Measurements from ENCODE around the gene TRAM2.

The TRAM2 gene

DNA sequence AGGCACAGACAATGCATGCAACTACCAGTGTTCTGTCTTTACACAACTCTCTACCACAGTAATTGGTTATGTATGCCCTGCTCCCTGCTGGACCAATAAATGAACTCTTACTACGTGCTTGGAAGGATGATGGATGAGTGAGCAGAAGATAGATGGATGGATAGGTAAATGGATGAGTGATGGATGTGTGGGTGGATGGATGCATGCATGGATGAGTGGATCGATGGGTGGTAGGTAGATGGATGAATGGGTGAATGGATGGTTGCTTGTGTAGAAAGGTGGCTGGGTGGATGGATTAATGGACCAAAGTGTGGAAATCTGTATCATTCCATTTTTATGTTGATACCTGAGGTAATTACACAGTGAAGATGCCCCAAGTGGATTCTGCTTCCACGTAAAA lies 10.1 kb upstream of the TRAM2 start:
- no peak overlapping the region for H3K23ac ChIP-seq (ENCODE audit: low read length)
- no peak overlapping the region for H3K18ac ChIP-seq (ENCODE audit: low read length)
- H3K79me1 ChIP-seq (ENCODE audit: low read length), result no peaks in the 10 kb centered on the region
- H3K36me3 ChIP-seq (ENCODE audit: control insufficient read depth in 1 of 2, insufficient read depth in 2 of 2, low read length in 2 of 2), result no peaks in the 10 kb centered on the region
- no peak overlapping the region for H3K27ac ChIP-seq (ENCODE audit: low read depth, low read length)
- H3K4me1 ChIP-seq (ENCODE audit: control insufficient read depth in 1 of 2, insufficient read depth in 2 of 2, low read length in 2 of 2), result peaks cover 5 to 6% of the 10 kb centered on the region in 2 experiments
- H3K9me3 ChIP-seq (ENCODE audit: insufficient read depth, low read depth, low read length), result no peaks in the 10 kb centered on the region
- no peaks in the 10 kb centered on the region for H3K79me2 ChIP-seq (ENCODE audit: control insufficient read depth, insufficient read depth, low read length, poor library complexity)
- H3K14ac ChIP-seq (ENCODE audit: low read length), result no peak overlapping the region
- no peak overlapping the region for H4K91ac ChIP-seq (ENCODE audit: low read depth, low read length)
- no peak overlapping the region for H4K12ac ChIP-seq (ENCODE audit: low read depth, low read length)
- H2BK120ac ChIP-seq (ENCODE audit: insufficient read depth, low read length, poor library complexity), result no peak overlapping the region
- no peak overlapping the region for H2AK5ac ChIP-seq (ENCODE audit: low read length)
- DNase-seq, result no peak
- H2BK5ac ChIP-seq (ENCODE audit: low read depth, low read length, poor library complexity), result no peak overlapping the region
- H3K9ac ChIP-seq (ENCODE audit: low read length), result no peak overlapping the region
- 100% methylated on average over 1 of the region's 3 CpGs for WGBS (ENCODE audit: extremely low coverage, insufficient coverage, insufficient read length)
- no peak overlapping the region for H2BK12ac ChIP-seq (ENCODE audit: low read length)
- no peak overlapping the region for H3K4ac ChIP-seq (ENCODE audit: low read depth, low read length)
- no peak overlapping the region for H3K4me2 ChIP-seq (ENCODE audit: low read length)
- no peak overlapping the region for H4K8ac ChIP-seq (ENCODE audit: low read depth, low read length)
- no peak overlapping the region for H3K4me3 ChIP-seq (ENCODE audit: low read depth, low read length)
- H3K27me3 ChIP-seq (ENCODE audit: insufficient read depth, low read length), result no peaks in the 10 kb centered on the region
- H2AFZ ChIP-seq (ENCODE audit: insufficient read depth, low read length, poor library complexity), result no peak overlapping the region

GRCh38 chr6:52584203-52584602 lies 7.3 kb upstream of the TRAM2 start:
- Histone ChIP-seq H3K14ac (ENCODE audit: low read length) (no peak overlapping the region), H4K12ac (ENCODE audit: low read depth, low read length) (no peak overlapping the region), H3K23ac (ENCODE audit: low read length) (no peak overlapping the region), H3K79me1 (ENCODE audit: low read length) (no peaks in the 10 kb centered on the region), H3K79me2 (ENCODE audit: control insufficient read depth, insufficient read depth, low read length, poor library complexity) (no peaks in the 10 kb centered on the region), H2BK12ac (ENCODE audit: low read length) (no peak overlapping the region), H3K27me3 (ENCODE audit: insufficient read depth, low read length) (no peaks in the 10 kb centered on the region), H3K36me3 (ENCODE audit: control insufficient read depth in 1 of 2, insufficient read depth in 2 of 2, low read length in 2 of 2) (no peaks in the 10 kb centered on the region), H3K4ac (ENCODE audit: low read depth, low read length) (no peak overlapping the region), H3K4me2 (ENCODE audit: low read length) (no peak overlapping the region), H3K9me3 (ENCODE audit: insufficient read depth, low read depth, low read length) (peaks cover 2% of the 10 kb centered on the region), H3K9ac (ENCODE audit: low read length) (no peak overlapping the region), H2BK5ac (ENCODE audit: low read depth, low read length, poor library complexity) (no peak overlapping the region), H3K4me1 (ENCODE audit: control insufficient read depth in 1 of 2, insufficient read depth in 2 of 2, low read length in 2 of 2) (peaks cover 5 to 6% of the 10 kb centered on the region in 2 experiments), H3K4me3 (ENCODE audit: low read depth, low read length) (no peak overlapping the region), H2AK5ac (ENCODE audit: low read length) (no peak overlapping the region), H2BK120ac (ENCODE audit: insufficient read depth, low read length, poor library complexity) (no peak overlapping the region), H3K27ac (ENCODE audit: low read depth, low read length) (no peak overlapping the region), H2AFZ (ENCODE audit: insufficient read depth, low read length, poor library complexity) (no peak overlapping the region), H4K8ac (ENCODE audit: low read depth, low read length) (no peak overlapping the region), H3K18ac (ENCODE audit: low read length) (no peak overlapping the region), H4K91ac (ENCODE audit: low read depth, low read length) (no peak overlapping the region)
- peak in 1 of 2 donors; percentile 50 for DNase-seq
- WGBS (ENCODE audit: extremely low coverage, insufficient coverage, insufficient read length), result no CpG with 5 or more reads among the region's 3 CpGs

- Histone ChIP-seq H3K4me2 (ENCODE audit: low read length) (no peak overlapping the region), H4K8ac (ENCODE audit: low read depth, low read length) (no peak overlapping the region), H4K12ac (ENCODE audit: low read depth, low read length) (no peak overlapping the region), H3K79me2 (ENCODE audit: control insufficient read depth, insufficient read depth, low read length, poor library complexity) (no peaks in the 10 kb centered on the region), H3K79me1 (ENCODE audit: low read length) (no peaks in the 10 kb centered on the region), H3K4ac (ENCODE audit: low read depth, low read length) (no peak overlapping the region), H2BK120ac (ENCODE audit: insufficient read depth, low read length, poor library complexity) (no peak overlapping the region), H3K4me1 (ENCODE audit: control insufficient read depth in 1 of 2, insufficient read depth in 2 of 2, low read length in 2 of 2) (no peaks in the 10 kb centered on the region), H3K9me3 (ENCODE audit: insufficient read depth, low read depth, low read length) (peaks cover 2% of the 10 kb centered on the region), H2AK5ac (ENCODE audit: low read length) (no peak overlapping the region), H3K18ac (ENCODE audit: low read length) (no peak overlapping the region), H4K91ac (ENCODE audit: low read depth, low read length) (no peak overlapping the region), H2BK5ac (ENCODE audit: low read depth, low read length, poor library complexity) (no peak overlapping the region), H3K36me3 (ENCODE audit: control insufficient read depth in 1 of 2, insufficient read depth in 2 of 2, low read length in 2 of 2) (no peaks in the 10 kb centered on the region), H2AFZ (ENCODE audit: insufficient read depth, low read length, poor library complexity) (no peak overlapping the region), H3K23ac (ENCODE audit: low read length) (no peak overlapping the region), H2BK12ac (ENCODE audit: low read length) (no peak overlapping the region), H3K27ac (ENCODE audit: low read depth, low read length) (no peak overlapping the region), H3K9ac (ENCODE audit: low read length) (no peak overlapping the region), H3K4me3 (ENCODE audit: low read depth, low read length) (no peak overlapping the region), H3K14ac (ENCODE audit: low read length) (no peak overlapping the region), H3K27me3 (ENCODE audit: insufficient read depth, low read length) (no peaks in the 10 kb centered on the region)
- DNase-seq, result peak; percentile 72 to 88
- no CpG with 5 or more reads among the region's 6 CpGs for WGBS (ENCODE audit: extremely low coverage, insufficient coverage, insufficient read length)
Observed at GRCh38 chr6:52582996-52583395, 6.1 kb upstream of the TRAM2 start.

DNA sequence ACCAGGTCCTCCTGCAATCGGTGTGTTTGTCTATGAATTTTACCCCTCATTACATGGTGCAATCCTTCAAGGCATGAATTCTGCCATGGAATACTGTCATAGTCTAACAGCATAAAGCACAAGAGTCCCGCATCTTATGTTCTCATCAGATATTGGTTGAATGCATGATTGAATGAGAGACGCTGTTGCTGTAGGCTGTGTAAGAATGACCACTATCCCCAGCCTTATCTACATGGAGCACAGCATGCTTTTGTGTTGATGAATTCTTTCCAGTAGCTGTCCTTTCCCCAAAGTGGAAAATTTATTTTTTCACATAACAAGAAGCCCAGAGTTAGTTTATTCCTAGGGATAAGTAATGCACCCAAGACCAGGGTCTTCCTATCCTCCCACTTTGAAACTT lies 5.6 kb upstream of the TRAM2 start:
- no peak overlapping the region for H2BK12ac ChIP-seq (ENCODE audit: low read length)
- H2BK120ac ChIP-seq (ENCODE audit: insufficient read depth, low read length, poor library complexity), result no peak overlapping the region
- no peaks in the 10 kb centered on the region for H3K36me3 ChIP-seq (ENCODE audit: control insufficient read depth in 1 of 2, insufficient read depth in 2 of 2, low read length in 2 of 2)
- no peak overlapping the region for H3K4ac ChIP-seq (ENCODE audit: low read depth, low read length)
- peaks cover 2% of the 10 kb centered on the region for H3K9me3 ChIP-seq (ENCODE audit: insufficient read depth, low read depth, low read length)
- no peak overlapping the region for H3K9ac ChIP-seq (ENCODE audit: low read length)
- H3K4me1 ChIP-seq (ENCODE audit: control insufficient read depth in 1 of 2, insufficient read depth in 2 of 2, low read length in 2 of 2), result no peaks in the 10 kb centered on the region
- no peak overlapping the region for H3K4me2 ChIP-seq (ENCODE audit: low read length)
- no peak overlapping the region for H4K12ac ChIP-seq (ENCODE audit: low read depth, low read length)
- no peak overlapping the region for H3K23ac ChIP-seq (ENCODE audit: low read length)
- H3K79me1 ChIP-seq (ENCODE audit: low read length), result peaks cover 1% of the 10 kb centered on the region
- H4K8ac ChIP-seq (ENCODE audit: low read depth, low read length), result no peak overlapping the region
- H3K27ac ChIP-seq (ENCODE audit: low read depth, low read length), result no peak overlapping the region
- H2BK5ac ChIP-seq (ENCODE audit: low read depth, low read length, poor library complexity), result no peak overlapping the region
- no peaks in the 10 kb centered on the region for H3K27me3 ChIP-seq (ENCODE audit: insufficient read depth, low read length)
- no peak overlapping the region for H2AK5ac ChIP-seq (ENCODE audit: low read length)
- H3K4me3 ChIP-seq (ENCODE audit: low read depth, low read length), result no peak overlapping the region
- H2AFZ ChIP-seq (ENCODE audit: insufficient read depth, low read length, poor library complexity), result no peak overlapping the region
- WGBS (ENCODE audit: extremely low coverage, insufficient coverage, insufficient read length), result no CpG with 5 or more reads among the region's 3 CpGs
- H4K91ac ChIP-seq (ENCODE audit: low read depth, low read length), result no peak overlapping the region
- no peak overlapping the region for H3K14ac ChIP-seq (ENCODE audit: low read length)
- H3K79me2 ChIP-seq (ENCODE audit: control insufficient read depth, insufficient read depth, low read length, poor library complexity), result peaks cover 1% of the 10 kb centered on the region
- no peak overlapping the region for H3K18ac ChIP-seq (ENCODE audit: low read length)
- DNase-seq, result peak; percentile 80 to 93

Measured in trophoblast cell (in vitro differentiated cells and primary cell).